Measurements from ENCODE around the gene SRC. TPM values are rescaled to one million over a fixed set of nuclear protein-coding genes. Genes with fewer than 3 reads are reported as not detected.

SRC gene
- total and polyA plus RNA-seq, 2 experiments from 2014 or later: 8.0 to 25.9 TPM

DNA sequence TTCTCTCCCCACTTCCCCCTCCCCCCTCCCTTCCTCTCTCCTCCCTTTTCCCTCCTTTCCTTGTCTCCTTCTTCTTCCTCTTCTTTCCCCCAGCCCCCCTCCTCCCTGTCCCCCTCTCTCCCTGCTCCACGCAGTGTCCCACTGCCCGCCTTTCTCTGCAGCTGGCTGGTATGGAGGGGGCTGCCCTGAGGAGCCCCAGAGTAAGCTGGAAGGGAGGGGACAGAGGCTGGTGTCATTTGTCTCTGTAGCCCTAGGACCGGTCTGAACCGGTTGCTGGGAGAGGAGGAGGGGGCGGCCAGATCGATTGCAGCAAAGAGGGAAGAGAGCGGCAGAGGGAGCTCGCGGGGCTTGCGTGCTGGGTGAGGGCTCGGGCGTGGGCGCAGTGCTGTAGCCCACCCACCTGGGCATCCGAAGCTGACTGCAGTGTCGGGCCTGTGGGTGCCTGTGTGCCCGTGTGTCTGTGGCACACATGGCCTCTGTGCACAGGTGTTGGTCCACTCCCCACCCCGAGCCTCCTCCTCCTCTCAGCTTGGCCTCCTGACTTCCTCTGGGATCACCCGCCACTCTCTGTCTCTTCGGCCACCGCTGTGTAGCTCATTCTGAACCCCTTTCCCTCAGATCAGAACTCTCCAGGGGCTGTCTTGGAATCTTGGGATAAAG, 50.6 kb downstream of the SRC start:
- no peaks in the 10 kb centered on the region for H3K27me3 ChIP-seq (ENCODE audit: insufficient read depth)
- H3K4me3 ChIP-seq: peak overlapping the region; percentile 33; the same call in 1 of the 2 replicates
- peaks cover 5% of the 10 kb centered on the region for H3K27me3 Mint-ChIP-seq (ENCODE audit: insufficient read depth, low read depth, poor library complexity)
- TF ChIP-seq, protein P1, sequence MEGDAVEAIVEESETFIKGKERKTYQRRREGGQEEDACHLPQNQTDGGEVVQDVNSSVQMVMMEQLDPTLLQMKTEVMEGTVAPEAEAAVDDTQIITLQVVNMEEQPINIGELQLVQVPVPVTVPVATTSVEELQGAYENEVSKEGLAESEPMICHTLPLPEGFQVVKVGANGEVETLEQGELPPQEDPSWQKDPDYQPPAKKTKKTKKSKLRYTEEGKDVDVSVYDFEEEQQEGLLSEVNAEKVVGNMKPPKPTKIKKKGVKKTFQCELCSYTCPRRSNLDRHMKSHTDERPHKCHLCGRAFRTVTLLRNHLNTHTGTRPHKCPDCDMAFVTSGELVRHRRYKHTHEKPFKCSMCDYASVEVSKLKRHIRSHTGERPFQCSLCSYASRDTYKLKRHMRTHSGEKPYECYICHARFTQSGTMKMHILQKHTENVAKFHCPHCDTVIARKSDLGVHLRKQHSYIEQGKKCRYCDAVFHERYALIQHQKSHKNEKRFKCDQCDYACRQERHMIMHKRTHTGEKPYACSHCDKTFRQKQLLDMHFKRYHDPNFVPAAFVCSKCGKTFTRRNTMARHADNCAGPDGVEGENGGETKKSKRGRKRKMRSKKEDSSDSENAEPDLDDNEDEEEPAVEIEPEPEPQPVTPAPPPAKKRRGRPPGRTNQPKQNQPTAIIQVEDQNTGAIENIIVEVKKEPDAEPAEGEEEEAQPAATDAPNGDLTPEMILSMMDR (conservative IDR thresholded peaks at IDR 0.05; ENCODE audit: low read depth in 2 of 2): peak; percentile 45 to 66
- TF ChIP-seq EZH2phosphoT487 (IDR thresholded peaks at IDR 0.05; ENCODE audit: unreplicated experiment): no peak
- H3K4me2 ChIP-seq: peak overlapping the region; percentile 73
- ATAC-seq (peak; percentile 72), DNase-seq (ENCODE audit: low spot score) (peak; percentile 91)
- H3K27ac Mint-ChIP-seq: peak overlapping the region; percentile 98
- H3K36me3 Mint-ChIP-seq (ENCODE audit: low read depth): 0 out of 3 replicates have a peak, but pooled peaks cover 7% of the 10 kb centered on the region
- peak overlapping the region; percentile 61 for H3K4me3 Mint-ChIP-seq
- H3K36me3 ChIP-seq (ENCODE audit: insufficient read depth): no peaks in the 10 kb centered on the region
- H3F3A ChIP-seq (replicated peaks; ENCODE audit: low read depth): 0 out of 2 replicates have a peak, but pooled peaks cover 3% of the 10 kb centered on the region
- H2AFZ ChIP-seq: no peak overlapping the region
- no peaks in the 10 kb centered on the region for H4K20me1 ChIP-seq (replicated peaks; ENCODE audit: insufficient read depth)
- no peaks in the 10 kb centered on the region for H3K9me2 ChIP-seq (ENCODE audit: insufficient read depth)
- no peaks in the 10 kb centered on the region for H3K79me2 ChIP-seq (replicated peaks; ENCODE audit: insufficient read depth)
- peak overlapping the region; percentile 93 for H3K27ac ChIP-seq (ENCODE audit: low read depth)
- peaks cover 21% of the 10 kb centered on the region for H3K4me1 ChIP-seq (ENCODE audit: insufficient read depth)
- H3K9me3 Mint-ChIP-seq: no peaks in the 10 kb centered on the region
- peaks cover 31% of the 10 kb centered on the region for H3K4me1 Mint-ChIP-seq

DNA sequence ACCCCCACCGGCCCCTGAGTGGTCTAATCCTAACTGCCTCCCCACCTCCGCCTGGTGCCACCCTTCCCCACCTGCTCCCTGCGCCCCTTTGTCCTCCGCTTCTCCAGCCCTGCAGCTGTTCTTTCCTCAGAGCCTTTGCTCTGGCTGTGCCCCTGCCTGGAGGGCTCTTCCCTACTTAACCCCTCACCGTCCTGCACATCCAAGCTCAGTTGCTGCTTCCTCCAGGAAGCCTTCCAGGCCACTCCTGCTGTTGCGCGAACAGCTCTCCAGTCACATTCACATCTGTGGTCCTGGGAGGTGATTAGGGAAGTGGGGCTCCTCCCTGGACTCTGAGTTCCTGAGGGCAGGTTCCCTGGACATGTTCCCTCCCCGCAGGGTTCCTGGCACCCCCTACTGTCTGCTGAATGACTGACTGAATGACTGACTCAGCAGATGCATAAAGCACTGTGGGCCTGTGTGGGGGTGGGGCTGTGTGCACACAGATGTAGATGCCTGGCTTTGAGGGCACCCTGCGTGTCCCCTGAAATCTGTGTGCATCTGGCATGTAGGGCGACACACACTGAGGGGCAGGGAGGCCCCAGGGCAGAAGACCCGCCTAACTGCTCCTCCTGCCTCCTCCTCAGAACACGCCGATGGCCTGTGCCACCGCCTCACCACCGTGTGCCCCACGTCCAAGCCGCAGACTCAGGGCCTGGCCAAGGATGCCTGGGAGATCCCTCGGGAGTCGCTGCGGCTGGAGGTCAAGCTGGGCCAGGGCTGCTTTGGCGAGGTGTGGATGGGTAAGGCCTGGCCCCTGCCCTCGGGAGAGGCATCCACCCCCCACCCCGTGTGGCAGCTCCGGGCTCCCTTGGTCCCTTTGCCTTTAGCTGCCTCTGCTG, 51.4 kb downstream of the SRC start:
- no peaks in the 10 kb centered on the region for H3K79me2 ChIP-seq (replicated peaks; ENCODE audit: insufficient read depth)
- TF ChIP-seq EZH2phosphoT487 (IDR thresholded peaks at IDR 0.05; ENCODE audit: unreplicated experiment) (no peak), POLR2AphosphoS5 (IDR thresholded peaks at IDR 0.05; ENCODE audit: low read depth) (no peak), JUNB (IDR thresholded peaks at IDR 0.05; ENCODE audit: unreplicated experiment) (no peak)
- TF ChIP-seq, protein P1 (conservative IDR thresholded peaks at IDR 0.05; ENCODE audit: low read depth in 2 of 2): no peak
- TF ChIP-seq, protein P2, sequence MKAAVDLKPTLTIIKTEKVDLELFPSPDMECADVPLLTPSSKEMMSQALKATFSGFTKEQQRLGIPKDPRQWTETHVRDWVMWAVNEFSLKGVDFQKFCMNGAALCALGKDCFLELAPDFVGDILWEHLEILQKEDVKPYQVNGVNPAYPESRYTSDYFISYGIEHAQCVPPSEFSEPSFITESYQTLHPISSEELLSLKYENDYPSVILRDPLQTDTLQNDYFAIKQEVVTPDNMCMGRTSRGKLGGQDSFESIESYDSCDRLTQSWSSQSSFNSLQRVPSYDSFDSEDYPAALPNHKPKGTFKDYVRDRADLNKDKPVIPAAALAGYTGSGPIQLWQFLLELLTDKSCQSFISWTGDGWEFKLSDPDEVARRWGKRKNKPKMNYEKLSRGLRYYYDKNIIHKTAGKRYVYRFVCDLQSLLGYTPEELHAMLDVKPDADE (IDR thresholded peaks at IDR 0.05): no peak
- TF ChIP-seq, protein P3, sequence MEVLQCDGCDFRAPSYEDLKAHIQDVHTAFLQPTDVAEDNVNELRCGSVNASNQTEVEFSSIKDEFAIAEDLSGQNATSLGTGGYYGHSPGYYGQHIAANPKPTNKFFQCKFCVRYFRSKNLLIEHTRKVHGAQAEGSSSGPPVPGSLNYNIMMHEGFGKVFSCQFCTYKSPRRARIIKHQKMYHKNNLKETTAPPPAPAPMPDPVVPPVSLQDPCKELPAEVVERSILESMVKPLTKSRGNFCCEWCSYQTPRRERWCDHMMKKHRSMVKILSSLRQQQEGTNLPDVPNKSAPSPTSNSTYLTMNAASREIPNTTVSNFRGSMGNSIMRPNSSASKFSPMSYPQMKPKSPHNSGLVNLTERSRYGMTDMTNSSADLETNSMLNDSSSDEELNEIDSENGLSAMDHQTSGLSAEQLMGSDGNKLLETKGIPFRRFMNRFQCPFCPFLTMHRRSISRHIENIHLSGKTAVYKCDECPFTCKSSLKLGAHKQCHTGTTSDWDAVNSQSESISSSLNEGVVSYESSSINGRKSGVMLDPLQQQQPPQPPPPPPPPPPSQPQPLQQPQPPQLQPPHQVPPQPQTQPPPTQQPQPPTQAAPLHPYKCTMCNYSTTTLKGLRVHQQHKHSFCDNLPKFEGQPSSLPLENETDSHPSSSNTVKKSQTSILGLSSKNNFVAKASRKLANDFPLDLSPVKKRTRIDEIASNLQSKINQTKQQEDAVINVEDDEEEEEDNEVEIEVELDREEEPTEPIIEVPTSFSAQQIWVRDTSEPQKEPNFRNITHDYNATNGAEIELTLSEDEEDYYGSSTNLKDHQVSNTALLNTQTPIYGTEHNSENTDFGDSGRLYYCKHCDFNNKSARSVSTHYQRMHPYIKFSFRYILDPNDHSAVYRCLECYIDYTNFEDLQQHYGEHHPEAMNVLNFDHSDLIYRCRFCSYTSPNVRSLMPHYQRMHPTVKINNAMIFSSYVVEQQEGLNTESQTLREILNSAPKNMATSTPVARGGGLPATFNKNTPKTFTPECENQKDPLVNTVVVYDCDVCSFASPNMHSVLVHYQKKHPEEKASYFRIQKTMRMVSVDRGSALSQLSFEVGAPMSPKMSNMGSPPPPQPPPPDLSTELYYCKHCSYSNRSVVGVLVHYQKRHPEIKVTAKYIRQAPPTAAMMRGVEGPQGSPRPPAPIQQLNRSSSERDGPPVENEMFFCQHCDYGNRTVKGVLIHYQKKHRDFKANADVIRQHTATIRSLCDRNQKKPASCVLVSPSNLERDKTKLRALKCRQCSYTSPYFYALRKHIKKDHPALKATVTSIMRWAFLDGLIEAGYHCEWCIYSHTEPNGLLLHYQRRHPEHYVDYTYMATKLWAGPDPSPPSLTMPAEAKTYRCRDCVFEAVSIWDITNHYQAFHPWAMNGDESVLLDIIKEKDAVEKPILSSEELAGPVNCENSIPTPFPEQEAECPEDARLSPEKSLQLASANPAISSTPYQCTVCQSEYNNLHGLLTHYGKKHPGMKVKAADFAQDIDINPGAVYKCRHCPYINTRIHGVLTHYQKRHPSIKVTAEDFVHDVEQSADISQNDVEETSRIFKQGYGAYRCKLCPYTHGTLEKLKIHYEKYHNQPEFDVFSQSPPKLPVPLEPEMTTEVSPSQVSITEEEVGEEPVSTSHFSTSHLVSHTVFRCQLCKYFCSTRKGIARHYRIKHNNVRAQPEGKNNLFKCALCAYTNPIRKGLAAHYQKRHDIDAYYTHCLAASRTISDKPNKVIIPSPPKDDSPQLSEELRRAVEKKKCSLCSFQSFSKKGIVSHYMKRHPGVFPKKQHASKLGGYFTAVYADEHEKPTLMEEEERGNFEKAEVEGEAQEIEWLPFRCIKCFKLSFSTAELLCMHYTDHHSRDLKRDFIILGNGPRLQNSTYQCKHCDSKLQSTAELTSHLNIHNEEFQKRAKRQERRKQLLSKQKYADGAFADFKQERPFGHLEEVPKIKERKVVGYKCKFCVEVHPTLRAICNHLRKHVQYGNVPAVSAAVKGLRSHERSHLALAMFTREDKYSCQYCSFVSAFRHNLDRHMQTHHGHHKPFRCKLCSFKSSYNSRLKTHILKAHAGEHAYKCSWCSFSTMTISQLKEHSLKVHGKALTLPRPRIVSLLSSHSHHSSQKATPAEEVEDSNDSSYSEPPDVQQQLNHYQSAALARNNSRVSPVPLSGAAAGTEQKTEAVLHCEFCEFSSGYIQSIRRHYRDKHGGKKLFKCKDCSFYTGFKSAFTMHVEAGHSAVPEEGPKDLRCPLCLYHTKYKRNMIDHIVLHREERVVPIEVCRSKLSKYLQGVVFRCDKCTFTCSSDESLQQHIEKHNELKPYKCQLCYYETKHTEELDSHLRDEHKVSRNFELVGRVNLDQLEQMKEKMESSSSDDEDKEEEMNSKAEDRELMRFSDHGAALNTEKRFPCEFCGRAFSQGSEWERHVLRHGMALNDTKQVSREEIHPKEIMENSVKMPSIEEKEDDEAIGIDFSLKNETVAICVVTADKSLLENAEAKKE (CRISPR knock-in tag; IDR thresholded peaks at IDR 0.05): no peak

More for the DNA sequence above, 51.4 kb downstream of the SRC start:
- Histone ChIP-seq H3K4me2 (peak overlapping the region; percentile 73), H3K36me3 (ENCODE audit: insufficient read depth) (no peaks in the 10 kb centered on the region), H4K20me1 (replicated peaks; ENCODE audit: insufficient read depth) (no peaks in the 10 kb centered on the region), H3K9me2 (ENCODE audit: insufficient read depth) (no peaks in the 10 kb centered on the region), H3K27ac (ENCODE audit: low read depth) (peak overlapping the region; percentile 93), H2AFZ (no peak overlapping the region), H3K4me1 (ENCODE audit: insufficient read depth) (peaks cover 21% of the 10 kb centered on the region), H3K27me3 (ENCODE audit: insufficient read depth) (no peaks in the 10 kb centered on the region), H3K4me3 (peak overlapping the region; percentile 33; the same call in 1 of the 2 replicates), H3F3A (replicated peaks; ENCODE audit: low read depth) (0 out of 2 replicates have a peak, but pooled peaks cover 3% of the 10 kb centered on the region)
- no peaks in the 10 kb centered on the region for H3K9me3 Mint-ChIP-seq
- H3K4me3 Mint-ChIP-seq: peak overlapping the region; percentile 61
- peaks cover 14% of the 10 kb centered on the region; the same call in 1 of the 3 replicates for H3K36me3 Mint-ChIP-seq (ENCODE audit: low read depth)
- DNase-seq (ENCODE audit: low spot score): peak; percentile 52
- peak overlapping the region; percentile 98 for H3K27ac Mint-ChIP-seq
- ATAC-seq: peak; percentile 22
- peaks cover 31% of the 10 kb centered on the region for H3K4me1 Mint-ChIP-seq
- peaks cover 5% of the 10 kb centered on the region for H3K27me3 Mint-ChIP-seq (ENCODE audit: insufficient read depth, low read depth, poor library complexity)
